ENCODE measurements around the gene TUFM. TPM values are rescaled to one million over a fixed set of nuclear protein-coding genes. Genes with fewer than 3 reads are reported as not detected.

The TUFM gene
- total RNA-seq, 1 experiment from 2014 or later: 207 TPM

- Histone ChIP-seq H3T11ph (ENCODE audit: low read length) (no peak overlapping the region), H3K23ac (ENCODE audit: insufficient read length, low read depth, low read length) (no peak overlapping the region), H3K14ac (ENCODE audit: insufficient read depth, low read length) (no peak overlapping the region), H4K8ac (replicated peaks; ENCODE audit: insufficient read length, low read depth, low read length) (no peak overlapping the region), H3K23me2 (ENCODE audit: insufficient read length, low read depth, low read length, poor library complexity, severe bottlenecking) (peaks cover 9% of the 10 kb centered on the region), H4K5ac (ENCODE audit: insufficient read length, low read depth, low read length) (no peak overlapping the region), H3K4ac (ENCODE audit: low read depth, low read length) (no peak overlapping the region), H2BK120ac (ENCODE audit: low read depth, low read length, poor library complexity, severe bottlenecking) (no peak overlapping the region), H3K27me3 (ENCODE audit: insufficient read depth, low read length) (no peaks in the 10 kb centered on the region), H3K18ac (ENCODE audit: insufficient read length, low read depth, low read length) (no peak overlapping the region), H2BK12ac (ENCODE audit: insufficient read length, low read depth, low read length) (no peak overlapping the region), H2AK5ac (ENCODE audit: insufficient read length, low read length) (no peak overlapping the region), H4K91ac (ENCODE audit: insufficient read length, low read depth, low read length) (no peak overlapping the region), H3K4me2 (ENCODE audit: insufficient read depth, insufficient read length, low read length) (no peak overlapping the region), H4K20me1 (ENCODE audit: control insufficient read depth, insufficient read depth, insufficient read length) (no peaks in the 10 kb centered on the region), H3K79me2 (ENCODE audit: insufficient read depth, low read length) (peaks cover 9% of the 10 kb centered on the region; the same call in 1 of the 2 replicates), H3K79me1 (ENCODE audit: insufficient read depth, low read depth, low read length, poor library complexity, severe bottlenecking) (peaks cover 3% of the 10 kb centered on the region), H3K27ac (ENCODE audit: insufficient read length, low read depth, low read length) (no peak overlapping the region), H3K9me3 (ENCODE audit: control insufficient read depth, low read depth, low read length) (no peaks in the 10 kb centered on the region), H2BK15ac (ENCODE audit: low read depth, low read length) (no peak overlapping the region), H3K4me1 (ENCODE audit: insufficient read depth, low read length) (peaks cover 1% of the 10 kb centered on the region; the same call in 1 of the 2 replicates), H2BK5ac (ENCODE audit: insufficient read length, low read length) (no peak overlapping the region), H3K9ac (ENCODE audit: extremely low read depth, insufficient read length, low read length) (no peak overlapping the region), H2BK20ac (ENCODE audit: low read depth, low read length, poor library complexity, severe bottlenecking) (no peak overlapping the region), H2AFZ (ENCODE audit: low read length) (no peak overlapping the region), H3K56ac (ENCODE audit: insufficient read length, low read depth, low read length) (no peak overlapping the region)
- WGBS (ENCODE audit: extremely low coverage, insufficient read length, low lambda C conversion rate): no CpG with 5 or more reads among the region's 32 CpGs
- Mint-ChIP-seq H3K4me3 (peak overlapping the region; percentile 25 to 29; a peak in 3 of 5 replicates), H3K27ac (peak overlapping the region in 1 of 3 experiments; percentile 84; a peak in 2 of 7 replicates), H3K4me1 (peaks cover 9 to 18% of the 10 kb centered on the region in 2 experiments), H3K27me3 (ENCODE audit: low read depth) (no peaks in the 10 kb centered on the region; the same call in 1 of the 2 replicates), H3K9me3 (no peaks in the 10 kb centered on the region), H3K36me3 (ENCODE audit: insufficient read depth in 1 of 3, low read depth in 3 of 3) (peaks cover 24 to 41% (median 37%) of the 10 kb centered on the region in 3 experiments)
- TF ChIP-seq, protein P1, sequence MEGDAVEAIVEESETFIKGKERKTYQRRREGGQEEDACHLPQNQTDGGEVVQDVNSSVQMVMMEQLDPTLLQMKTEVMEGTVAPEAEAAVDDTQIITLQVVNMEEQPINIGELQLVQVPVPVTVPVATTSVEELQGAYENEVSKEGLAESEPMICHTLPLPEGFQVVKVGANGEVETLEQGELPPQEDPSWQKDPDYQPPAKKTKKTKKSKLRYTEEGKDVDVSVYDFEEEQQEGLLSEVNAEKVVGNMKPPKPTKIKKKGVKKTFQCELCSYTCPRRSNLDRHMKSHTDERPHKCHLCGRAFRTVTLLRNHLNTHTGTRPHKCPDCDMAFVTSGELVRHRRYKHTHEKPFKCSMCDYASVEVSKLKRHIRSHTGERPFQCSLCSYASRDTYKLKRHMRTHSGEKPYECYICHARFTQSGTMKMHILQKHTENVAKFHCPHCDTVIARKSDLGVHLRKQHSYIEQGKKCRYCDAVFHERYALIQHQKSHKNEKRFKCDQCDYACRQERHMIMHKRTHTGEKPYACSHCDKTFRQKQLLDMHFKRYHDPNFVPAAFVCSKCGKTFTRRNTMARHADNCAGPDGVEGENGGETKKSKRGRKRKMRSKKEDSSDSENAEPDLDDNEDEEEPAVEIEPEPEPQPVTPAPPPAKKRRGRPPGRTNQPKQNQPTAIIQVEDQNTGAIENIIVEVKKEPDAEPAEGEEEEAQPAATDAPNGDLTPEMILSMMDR (conservative IDR thresholded peaks at IDR 0.05): no peak
- DNase-seq: no peak
Observed at GRCh38 chr16:28865722-28866453, 19.7 kb upstream of the TUFM start.
